ENCODE measurements around the gene ATXN7L3.
"Not testable (repeated sequence)": the region's sequence is repeated elsewhere in the genome, so short reads cannot be mapped to it uniquely, and the experiment has no call there.

The ATXN7L3 gene, protein sequence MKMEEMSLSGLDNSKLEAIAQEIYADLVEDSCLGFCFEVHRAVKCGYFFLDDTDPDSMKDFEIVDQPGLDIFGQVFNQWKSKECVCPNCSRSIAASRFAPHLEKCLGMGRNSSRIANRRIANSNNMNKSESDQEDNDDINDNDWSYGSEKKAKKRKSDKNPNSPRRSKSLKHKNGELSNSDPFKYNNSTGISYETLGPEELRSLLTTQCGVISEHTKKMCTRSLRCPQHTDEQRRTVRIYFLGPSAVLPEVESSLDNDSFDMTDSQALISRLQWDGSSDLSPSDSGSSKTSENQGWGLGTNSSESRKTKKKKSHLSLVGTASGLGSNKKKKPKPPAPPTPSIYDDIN

DNA sequence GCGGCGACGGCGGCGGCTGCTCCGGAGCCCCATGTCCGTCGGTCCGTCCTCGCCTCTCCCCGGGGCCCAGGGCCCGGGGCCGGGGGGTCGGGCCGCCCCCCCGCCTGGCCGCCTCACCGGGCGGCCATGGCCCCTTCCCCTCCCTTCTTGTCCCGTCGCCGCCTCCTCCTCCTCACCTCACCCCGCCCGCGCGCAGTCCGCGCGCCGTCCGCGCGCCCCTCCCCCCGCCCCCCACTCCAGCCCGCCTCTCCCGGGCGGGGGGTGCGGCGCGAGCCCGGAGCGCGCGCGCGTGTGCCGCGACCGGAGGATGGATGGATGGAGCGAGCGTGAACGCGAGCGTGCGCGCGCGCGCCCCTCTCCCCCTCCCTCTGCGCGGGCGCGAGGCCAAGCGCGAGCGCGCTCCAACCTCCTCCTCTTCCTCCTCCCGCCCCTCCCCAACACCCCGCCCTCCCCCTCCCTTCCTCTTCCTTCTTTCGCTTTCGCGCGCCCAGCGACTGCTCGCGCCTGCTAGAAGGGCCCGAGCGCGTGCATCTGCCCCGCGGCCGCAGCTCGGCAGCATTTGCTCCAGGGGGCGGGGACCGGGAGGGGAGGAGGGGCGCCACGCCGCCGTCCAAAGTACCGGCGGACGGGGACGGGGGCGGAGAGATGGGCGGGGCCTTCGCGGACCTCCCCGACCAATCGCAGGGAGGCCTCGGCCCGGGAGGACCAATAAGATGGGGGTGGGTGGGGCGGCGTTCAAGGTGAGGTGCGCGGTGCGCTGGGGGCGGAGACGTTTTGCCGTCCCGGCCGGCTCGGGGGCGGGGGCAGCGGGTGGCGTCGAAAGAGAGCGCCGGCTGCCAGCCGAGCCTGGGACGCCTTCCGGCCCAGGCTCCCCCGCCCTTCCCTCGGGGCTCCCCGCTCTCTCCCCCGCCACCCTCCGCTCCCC, at the start of gene ATXN7L3:
TSS of gene ATXN7L3 (minus strand) at position 332 of the 925 bp plus-strand sequence. CDS start 1,814 bp downstream, outside the sequence.
- TF ChIP-seq ZNF274 (IDR thresholded peaks at IDR 0.05; ENCODE audit: low read depth, low read length), result no peak

DNA sequence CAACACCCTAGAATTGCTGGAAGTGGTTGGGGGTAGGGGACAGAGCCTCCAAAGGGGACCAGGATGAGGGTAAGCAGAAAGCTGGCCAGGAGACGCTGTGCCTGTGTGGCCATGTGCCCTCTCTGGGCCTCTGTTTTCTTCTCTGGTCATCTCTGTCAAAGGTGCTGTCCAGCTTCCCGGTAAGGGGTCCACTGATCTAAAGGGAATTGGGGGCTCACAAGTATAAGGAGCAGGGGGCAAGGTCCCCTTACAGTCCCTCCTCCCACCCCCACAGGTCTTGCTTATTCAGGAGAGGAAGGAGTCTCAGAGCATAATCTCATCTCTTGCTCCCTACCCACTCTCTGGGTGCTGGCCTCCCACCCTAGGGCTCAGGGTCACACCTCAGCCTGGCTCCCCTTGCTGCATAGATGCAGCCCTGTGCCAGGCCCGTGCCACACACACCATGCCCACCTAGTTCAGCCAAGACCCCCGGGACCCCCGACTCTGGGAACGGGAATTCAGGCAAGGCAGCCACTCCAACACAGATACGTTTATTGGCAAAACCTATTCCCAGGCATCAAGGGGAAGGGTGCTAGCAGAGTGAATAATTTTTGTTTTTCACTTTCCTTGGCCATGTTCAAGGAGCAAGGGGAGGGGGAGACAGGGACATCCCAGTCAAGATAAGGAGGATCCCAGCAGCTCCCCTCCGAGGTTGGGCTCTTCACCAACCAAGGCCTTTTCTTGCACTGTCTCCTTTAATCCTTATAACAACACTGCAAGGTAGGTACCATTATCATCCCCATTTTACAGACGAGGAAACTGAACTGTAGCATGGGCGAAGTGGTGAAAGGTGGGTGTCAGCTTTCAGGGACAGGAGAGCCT, 48.4 kb upstream of the ATXN7L3 start:
- no peak for TF ChIP-seq ZNF274 (IDR thresholded peaks at IDR 0.05; ENCODE audit: low read depth, low read length)
- no peak overlapping the region for H3K4me3 ChIP-seq (ENCODE audit: low read length)

More for the DNA sequence above, at the start of gene ATXN7L3:
- peak within 1 kb of the TSS; percentile 93 for H3K4me3 ChIP-seq (ENCODE audit: low read length)

DNA sequence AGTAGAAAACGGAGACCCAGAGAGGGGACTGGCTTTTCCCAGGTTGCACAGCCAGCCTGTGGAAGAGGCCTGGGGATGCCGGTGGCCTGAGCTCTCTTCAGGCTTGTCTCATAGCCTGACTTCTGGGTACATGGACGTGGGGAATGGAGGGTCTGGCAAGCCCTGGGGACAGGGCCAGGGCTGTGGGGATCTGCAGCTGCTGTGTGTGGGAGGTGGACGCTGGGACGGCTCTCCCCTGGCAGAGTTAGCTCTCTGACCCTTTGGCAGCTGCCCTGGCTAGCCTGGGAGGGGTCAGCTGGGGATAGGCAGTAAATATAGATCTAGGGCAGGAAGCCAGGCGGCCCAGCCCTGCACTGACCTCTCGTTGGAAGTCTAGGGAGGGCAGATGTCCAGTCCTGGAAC, 47.8 kb upstream of the ATXN7L3 start:
- no peak for TF ChIP-seq ZNF274 (IDR thresholded peaks at IDR 0.05; ENCODE audit: low read depth, low read length)
- H3K4me3 ChIP-seq (ENCODE audit: low read length), result no peak overlapping the region

DNA sequence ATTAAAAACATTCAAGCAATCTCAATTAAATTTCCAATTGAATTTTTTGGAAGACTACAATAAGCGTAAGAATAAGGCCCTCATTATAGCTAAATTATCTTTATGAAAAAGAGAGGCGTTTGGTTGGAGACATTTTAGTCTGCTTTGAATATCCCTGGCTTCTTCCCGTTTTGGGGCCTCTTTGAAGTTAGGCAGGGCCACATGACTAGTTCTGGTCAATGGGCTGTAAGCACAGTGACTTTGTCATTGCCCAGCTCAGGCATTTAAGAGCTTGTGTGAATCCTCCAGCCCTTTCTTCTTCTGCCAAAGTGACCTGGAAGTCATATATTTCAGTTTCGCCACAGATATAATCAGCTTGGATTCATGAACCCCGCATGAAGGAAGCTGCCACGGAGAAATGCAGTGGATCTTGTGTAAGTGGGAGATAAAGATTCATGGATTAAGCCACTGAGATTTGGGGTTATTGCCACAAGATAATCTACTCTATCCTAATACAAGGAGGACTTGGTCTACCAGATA, 41.5 kb upstream of the ATXN7L3 start:
- TF ChIP-seq ZNF274 (IDR thresholded peaks at IDR 0.05; ENCODE audit: low read depth, low read length), result no peak
- no peak overlapping the region for H3K4me3 ChIP-seq (ENCODE audit: low read length)

DNA sequence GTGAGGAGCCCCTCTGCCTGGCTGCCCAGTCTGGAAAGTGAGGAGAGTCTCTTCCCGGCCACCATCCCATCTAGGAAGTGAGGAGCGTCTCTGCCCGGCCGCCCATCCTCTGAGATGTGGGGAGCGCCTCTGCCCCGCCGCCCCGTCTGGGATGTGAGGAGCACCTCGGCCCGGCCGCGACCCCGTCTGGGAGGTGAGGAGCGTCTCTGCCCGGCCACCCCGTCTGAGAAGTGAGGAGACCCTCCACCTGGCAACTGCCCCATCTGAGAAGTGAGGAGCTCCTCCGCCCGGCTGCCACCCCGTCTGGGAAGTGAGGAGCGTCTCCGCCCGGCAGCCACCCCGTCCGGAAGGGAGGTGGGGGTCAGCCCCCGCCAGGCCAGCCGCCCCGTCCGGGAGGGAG, 38.2 kb upstream of the ATXN7L3 start:
- not testable (repeated sequence) for H3K4me3 ChIP-seq (ENCODE audit: low read length)

DNA sequence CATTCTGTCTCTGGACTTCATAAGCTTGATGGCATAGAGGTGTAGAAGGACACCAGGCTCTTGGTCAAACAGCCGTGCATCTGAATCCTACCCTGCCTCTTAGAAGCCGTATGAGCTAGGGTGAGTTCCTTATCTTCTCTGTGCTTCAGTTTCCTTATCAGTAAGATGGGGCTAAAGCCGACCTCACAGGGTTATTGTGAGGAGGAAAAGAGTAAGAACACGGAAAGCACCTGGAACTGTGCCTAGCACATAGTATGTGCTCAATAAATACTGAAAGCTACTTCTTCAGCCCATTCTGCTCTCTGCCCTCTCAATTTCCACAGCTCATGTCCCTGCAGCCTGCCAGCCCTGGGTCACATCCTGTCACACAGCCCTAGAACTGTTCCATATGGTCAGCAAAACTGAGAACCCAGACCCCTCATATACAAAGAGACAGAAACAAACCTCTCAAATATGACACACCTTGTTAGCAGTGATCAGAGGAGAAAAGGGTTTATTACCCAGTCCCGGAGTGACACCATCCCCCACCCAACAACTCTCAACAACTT, 36.8 kb upstream of the ATXN7L3 start:
- no peak overlapping the region for H3K4me3 ChIP-seq (ENCODE audit: low read length)
- TF ChIP-seq ZNF274 (IDR thresholded peaks at IDR 0.05; ENCODE audit: low read depth, low read length), result no peak

DNA sequence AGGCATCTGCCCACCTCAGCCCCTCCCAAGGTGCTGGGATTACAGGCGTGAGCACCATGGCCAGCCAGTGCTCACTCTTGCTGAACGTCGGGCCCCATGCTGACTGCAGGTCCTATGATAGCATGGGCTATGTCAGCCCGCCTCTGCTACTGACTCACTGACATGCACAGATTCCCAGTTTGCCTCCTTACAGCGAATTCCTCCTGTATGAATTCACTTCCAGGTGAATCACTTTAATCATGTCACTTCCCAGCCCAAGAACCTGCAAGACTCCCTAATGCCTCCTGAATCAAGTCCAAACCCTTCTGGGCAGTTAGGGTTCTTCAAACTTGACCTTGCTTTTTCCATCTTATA, 35.9 kb upstream of the ATXN7L3 start:
- TF ChIP-seq ZNF274 (IDR thresholded peaks at IDR 0.05; ENCODE audit: low read depth, low read length), result no peak

DNA sequence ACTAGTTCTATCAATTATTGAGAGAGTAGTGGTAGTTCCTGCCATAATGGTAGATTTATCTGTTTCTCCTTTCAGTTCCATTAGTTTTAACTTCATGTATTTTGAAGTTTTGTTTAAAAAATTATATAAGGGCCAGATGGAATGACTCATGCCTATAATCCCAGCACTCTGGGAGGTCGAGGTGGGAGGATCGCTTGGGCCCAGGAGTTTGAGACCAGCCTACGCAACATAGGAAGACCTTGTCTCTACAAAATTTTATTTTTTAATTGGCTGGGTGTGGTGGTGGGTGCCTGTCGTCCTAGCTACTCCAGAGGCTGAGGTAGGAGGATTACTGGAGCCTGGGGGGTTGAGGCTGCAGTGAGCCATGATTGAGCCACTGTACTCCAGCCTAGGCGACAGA, 33.9 kb upstream of the ATXN7L3 start:
- no peak overlapping the region for H3K4me3 ChIP-seq (ENCODE audit: low read length)
- no peak for TF ChIP-seq ZNF274 (IDR thresholded peaks at IDR 0.05; ENCODE audit: low read depth, low read length)

More for the DNA sequence above, 35.9 kb upstream of the ATXN7L3 start:
- H3K4me3 ChIP-seq (ENCODE audit: low read length), result no peak overlapping the region

DNA sequence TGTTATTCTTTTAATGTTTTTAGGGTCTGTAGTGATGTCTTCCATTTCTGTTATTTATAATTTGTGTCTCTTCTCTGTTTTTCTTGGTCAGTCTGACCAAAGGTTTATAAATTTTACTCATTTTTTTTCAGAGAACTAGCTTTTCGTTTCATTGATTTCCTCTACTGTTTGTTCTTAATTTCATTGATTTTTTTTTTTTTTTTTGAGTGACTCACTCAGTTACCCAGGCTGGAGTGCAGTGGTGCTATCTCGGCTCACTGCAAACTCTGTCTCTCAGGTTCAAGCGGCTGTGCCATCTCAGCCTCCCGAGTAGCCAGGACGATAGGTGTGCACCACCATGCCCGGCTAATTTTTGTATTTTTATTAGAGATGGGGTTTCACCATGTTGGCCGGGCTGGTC, 32.4 kb upstream of the ATXN7L3 start:
- H3K4me3 ChIP-seq (ENCODE audit: low read length), result no peak overlapping the region
- TF ChIP-seq ZNF274 (IDR thresholded peaks at IDR 0.05; ENCODE audit: low read depth, low read length), result no peak

DNA sequence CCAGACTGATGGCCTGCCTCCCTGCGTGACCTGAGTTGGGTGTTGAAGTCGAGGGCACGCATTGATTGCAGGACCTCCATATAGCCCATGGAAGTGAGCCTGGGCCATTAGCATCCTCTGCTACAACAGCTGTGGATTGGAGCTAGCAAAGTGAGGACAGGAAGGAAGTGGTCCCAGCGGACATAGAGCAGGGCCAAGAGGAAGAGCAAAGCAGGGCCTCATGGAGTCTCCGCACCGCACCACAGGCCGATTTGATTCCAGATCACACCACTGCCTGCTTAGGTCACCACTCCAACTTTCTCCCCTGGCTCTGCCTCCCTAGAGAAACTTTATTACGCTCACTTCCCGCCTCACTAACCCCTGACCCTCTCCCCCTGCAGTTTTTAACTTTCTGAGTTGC, 30.5 kb upstream of the ATXN7L3 start:
- no peak overlapping the region for H3K4me3 ChIP-seq (ENCODE audit: low read length)
- TF ChIP-seq ZNF274 (IDR thresholded peaks at IDR 0.05; ENCODE audit: low read depth, low read length), result no peak

DNA sequence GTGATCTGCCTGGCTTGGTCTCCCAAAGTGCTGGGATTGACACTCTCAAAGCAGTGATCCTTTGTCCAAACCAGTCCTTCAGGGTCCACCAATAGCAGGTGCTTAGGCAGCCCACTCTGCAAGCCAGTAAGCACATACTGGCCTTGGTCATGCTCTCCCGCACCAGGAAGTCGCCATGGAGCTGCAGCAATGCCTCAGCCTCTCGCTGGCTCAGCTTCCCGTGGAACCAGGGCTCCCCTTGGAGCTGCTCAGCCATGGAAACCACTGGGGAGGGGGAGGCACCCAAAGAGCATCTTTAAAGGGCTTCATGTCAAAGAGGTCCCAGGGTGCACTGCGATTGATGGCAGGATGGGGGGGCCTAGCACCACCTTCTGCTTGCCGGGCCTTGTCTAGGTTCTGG, 29.4 kb upstream of the ATXN7L3 start:
- H3K4me3 ChIP-seq (ENCODE audit: low read length), result no peak overlapping the region
- TF ChIP-seq ZNF274 (IDR thresholded peaks at IDR 0.05; ENCODE audit: low read depth, low read length), result no peak

DNA sequence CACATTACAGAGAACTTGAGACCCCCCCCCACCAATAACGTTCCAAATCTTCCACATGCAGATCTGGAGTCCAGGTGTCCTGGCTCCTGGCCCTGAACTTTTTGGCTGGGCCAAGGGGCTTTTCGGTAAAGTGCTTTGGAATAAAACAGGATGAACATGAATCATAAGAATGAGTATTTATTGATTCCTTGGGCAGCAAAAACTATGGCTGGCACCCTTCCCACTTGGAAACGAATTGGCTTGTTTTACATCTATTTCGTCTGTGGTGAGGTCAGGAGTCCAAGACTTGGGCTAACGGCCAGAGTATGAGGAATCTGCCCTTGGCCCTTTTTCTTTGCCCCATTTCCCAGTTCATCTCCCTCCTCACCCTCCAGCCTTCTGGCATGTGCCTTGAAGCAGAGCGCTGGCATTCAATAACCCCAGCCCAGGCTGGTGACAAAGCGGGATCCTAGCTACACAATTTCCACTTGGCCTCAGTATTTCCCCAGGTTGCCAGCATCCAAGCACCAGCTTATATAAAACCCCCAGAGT, 23.9 kb upstream of the ATXN7L3 start:
- no peak for TF ChIP-seq ZNF274 (IDR thresholded peaks at IDR 0.05; ENCODE audit: low read depth, low read length)
- H3K4me3 ChIP-seq (ENCODE audit: low read length), result no peak overlapping the region

DNA sequence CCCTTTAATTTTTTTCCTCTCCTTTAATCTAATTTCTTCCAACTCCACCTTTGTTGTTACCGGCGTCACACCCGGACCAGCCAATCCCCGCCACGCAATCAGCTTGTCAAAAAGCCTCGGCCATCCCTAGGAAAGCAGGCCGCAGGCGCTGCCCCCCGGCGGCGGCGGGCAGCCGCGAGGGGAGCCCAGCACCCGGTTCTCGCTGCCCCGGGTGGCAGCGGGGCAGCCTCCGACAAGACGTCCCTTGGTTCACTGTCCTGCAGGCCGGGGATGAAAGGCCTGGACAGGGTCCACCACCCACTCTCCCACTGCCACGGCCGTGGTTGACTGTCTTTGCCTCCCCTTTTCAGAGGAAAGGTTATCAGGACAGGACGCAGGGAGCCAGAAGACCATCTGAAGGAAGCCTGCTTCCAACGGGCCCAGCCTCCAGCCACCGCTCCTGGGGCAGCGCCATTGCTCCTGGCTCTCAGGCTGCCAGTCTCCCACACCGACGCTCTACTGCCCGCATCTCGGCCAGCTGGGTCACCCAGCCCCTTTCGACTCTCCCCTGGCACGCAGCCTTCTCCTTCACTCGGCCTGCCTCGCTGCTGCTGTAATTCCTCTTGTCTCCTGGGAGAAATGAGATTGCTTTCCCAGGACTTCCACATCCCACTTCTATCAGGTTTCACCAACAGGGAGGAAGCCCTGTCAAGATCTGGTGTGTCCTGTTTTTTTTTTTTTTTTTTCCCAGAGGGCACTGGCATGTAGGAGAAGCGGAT, 22.6 kb upstream of the ATXN7L3 start:
- TF ChIP-seq ZNF274 (IDR thresholded peaks at IDR 0.05; ENCODE audit: low read depth, low read length), result no peak
- peak overlapping the region; percentile 70; the same call in 1 of the 2 replicates for H3K4me3 ChIP-seq (ENCODE audit: low read length)

All from GM08714 (cell line).